Activated T-cell treated with anti-CD3 and anti-CD28 coated beads, Interleukin-2, amount 50 U/mL, for 4 hours (primary cell): ENCODE data around the gene DAB2IP. TPM values are rescaled to one million over a fixed set of nuclear protein-coding genes. Genes with fewer than 3 reads are reported as not detected.

ENCODE experiments used
- ATAC-seq, 2 donors: fragments of 200-7000 bp; cut with Tn5 transposase; one replicate each; pipeline ENCODE4 v1.10.0; 2021
- DNase-seq: peaks from one replicate; pipeline ENCODE4 v3.0.0-alpha.2; 2020
- H3K27me3 Mint-ChIP-seq: one replicate; pipeline ENCODE4 v1.8.0; 2021; ENCODE audit warnings: low read depth, mixed read lengths
- H3K36me3 Mint-ChIP-seq: one replicate; pipeline ENCODE4 v1.8.0; 2022; ENCODE audit warnings: mixed read lengths; ENCODE audit not compliant: insufficient read depth
- H3K4me1 Mint-ChIP-seq: one replicate; pipeline ENCODE4 v1.8.0; 2021; ENCODE audit warnings: low read depth, mixed read lengths
- H3K4me3 Mint-ChIP-seq: one replicate; pipeline ENCODE4 v1.8.0; 2021; ENCODE audit warnings: mild to moderate bottlenecking, moderate library complexity, mixed read lengths
- H3K9me3 Mint-ChIP-seq: one replicate; pipeline ENCODE4 v1.8.0; 2021; ENCODE audit warnings: mixed read lengths
- total RNA-seq, 3 donors: library from RNA; stranded (reverse); gene quantifications; one replicate each; pipeline ENCODE4 v1.2.1, GENCODE V29; 2021

Gene DAB2IP
- total RNA-seq, 3 donors from 2014 or later, result 0.14 to 0.24 (median 0.18) TPM

- Mint-ChIP-seq H3K4me1 (no peaks in the 10 kb centered on the region), H3K4me3 (no peak overlapping the region), H3K27me3 (peaks cover 7% of the 10 kb centered on the region), H3K36me3 (no peaks in the 10 kb centered on the region), H3K9me3 (peaks cover 12% of the 10 kb centered on the region)
- no peak for DNase-seq
- ATAC-seq, result no peak
Measured at GRCh38 chr9:121802753-121803152, 151.3 kb downstream of the DAB2IP start.

GRCh38 chr9:121807069-121807822 lies 155.8 kb downstream of the DAB2IP start:
- H3K9me3 Mint-ChIP-seq, result peaks cover 12% of the 10 kb centered on the region
- H3K27me3 Mint-ChIP-seq, result peaks cover 3% of the 10 kb centered on the region
- no peak overlapping the region for H3K4me3 Mint-ChIP-seq
- no peaks in the 10 kb centered on the region for H3K36me3 Mint-ChIP-seq
- no peaks in the 10 kb centered on the region for H3K4me1 Mint-ChIP-seq
- DNase-seq, result no peak
- peak in 1 of 2 donors; percentile 14 for ATAC-seq

GRCh38 chr9:121807823-121808278 lies 156.4 kb downstream of the DAB2IP start:
- no peaks in the 10 kb centered on the region for H3K4me1 Mint-ChIP-seq
- no peak for ATAC-seq

DNA sequence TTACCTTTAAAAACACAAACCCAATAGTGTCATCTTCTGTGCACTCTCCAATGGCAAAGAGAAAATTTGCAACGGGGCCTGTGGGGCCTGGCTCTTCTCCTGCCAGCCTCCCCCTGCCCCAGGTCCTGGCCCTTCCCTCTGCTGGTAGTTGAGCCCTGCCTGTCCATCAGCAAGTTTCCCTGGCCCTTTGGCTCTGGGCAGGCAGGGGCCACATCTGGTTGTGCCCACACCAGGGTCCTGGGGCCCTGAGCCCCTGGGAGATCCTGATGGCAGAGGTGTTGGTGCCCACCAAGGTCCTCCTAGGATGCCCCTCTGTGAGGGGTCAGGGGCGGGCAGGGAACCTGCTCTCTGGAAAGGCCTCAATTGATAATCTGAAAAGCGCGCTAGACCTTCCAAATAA lies 157.3 kb downstream of the DAB2IP start:
- ATAC-seq (no peak), DNase-seq (no peak)
- H3K36me3 Mint-ChIP-seq, result no peaks in the 10 kb centered on the region
- peaks cover 12% of the 10 kb centered on the region for H3K9me3 Mint-ChIP-seq
- H3K4me1 Mint-ChIP-seq, result no peaks in the 10 kb centered on the region
- H3K27me3 Mint-ChIP-seq, result no peaks in the 10 kb centered on the region
- no peak overlapping the region for H3K4me3 Mint-ChIP-seq

More at GRCh38 chr9:121807823-121808278, 156.4 kb downstream of the DAB2IP start:
- no peak for DNase-seq
- Mint-ChIP-seq H3K4me3 (no peak overlapping the region), H3K36me3 (no peaks in the 10 kb centered on the region), H3K27me3 (peaks cover 3% of the 10 kb centered on the region), H3K9me3 (peaks cover 12% of the 10 kb centered on the region)

GRCh38 chr9:121809356-121810050 lies 158.1 kb downstream of the DAB2IP start:
- DNase-seq (no peak), ATAC-seq (no peak)
- no peaks in the 10 kb centered on the region for H3K27me3 Mint-ChIP-seq
- H3K36me3 Mint-ChIP-seq, result no peaks in the 10 kb centered on the region
- H3K4me1 Mint-ChIP-seq, result no peaks in the 10 kb centered on the region
- no peak overlapping the region for H3K4me3 Mint-ChIP-seq
- H3K9me3 Mint-ChIP-seq, result peaks cover 6% of the 10 kb centered on the region

- ATAC-seq (no peak), DNase-seq (no peak)
- Mint-ChIP-seq H3K36me3 (no peaks in the 10 kb centered on the region), H3K9me3 (no peaks in the 10 kb centered on the region), H3K4me1 (no peaks in the 10 kb centered on the region), H3K4me3 (no peak overlapping the region), H3K27me3 (no peaks in the 10 kb centered on the region)
Measured at GRCh38 chr9:121810489-121810888, 159.1 kb downstream of the DAB2IP start.

DNA sequence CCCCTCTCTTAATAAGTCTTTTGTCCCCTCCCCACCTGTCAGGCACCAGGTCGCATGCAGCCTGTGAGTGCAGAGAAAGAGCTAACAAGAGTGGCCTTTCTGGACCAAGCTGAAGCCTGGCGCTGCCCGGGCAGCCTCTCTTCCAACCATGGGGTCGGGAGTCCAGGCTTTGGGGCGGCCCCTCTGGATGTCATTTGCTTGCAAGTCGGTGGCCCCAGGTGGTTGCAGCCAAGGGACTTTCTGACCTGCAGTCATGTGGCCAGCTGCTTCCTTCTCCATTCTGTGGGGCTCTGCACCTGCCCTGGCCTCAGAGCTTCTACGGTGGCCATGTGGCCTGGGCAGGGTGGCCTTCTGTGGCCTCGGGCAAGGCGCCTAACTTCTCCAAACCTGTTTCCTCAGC lies 159.7 kb downstream of the DAB2IP start:
- ATAC-seq, result no peak
- H3K4me1 Mint-ChIP-seq, result no peaks in the 10 kb centered on the region
- H3K9me3 Mint-ChIP-seq, result no peaks in the 10 kb centered on the region
- H3K27me3 Mint-ChIP-seq, result no peaks in the 10 kb centered on the region
- no peaks in the 10 kb centered on the region for H3K36me3 Mint-ChIP-seq
- H3K4me3 Mint-ChIP-seq, result no peak overlapping the region
- DNase-seq, result no peak

- no peak for ATAC-seq
- no peak for DNase-seq
- Mint-ChIP-seq H3K4me1 (no peaks in the 10 kb centered on the region), H3K27me3 (no peaks in the 10 kb centered on the region), H3K4me3 (no peak overlapping the region), H3K36me3 (no peaks in the 10 kb centered on the region), H3K9me3 (no peaks in the 10 kb centered on the region)
Measured at GRCh38 chr9:121811751-121812150, 160.3 kb downstream of the DAB2IP start.

GRCh38 chr9:121812159-121812735 lies 160.8 kb downstream of the DAB2IP start:
- ATAC-seq, result no peak
- no peak for DNase-seq
- no peaks in the 10 kb centered on the region for H3K4me1 Mint-ChIP-seq
- H3K36me3 Mint-ChIP-seq, result no peaks in the 10 kb centered on the region
- no peaks in the 10 kb centered on the region for H3K9me3 Mint-ChIP-seq
- no peak overlapping the region for H3K4me3 Mint-ChIP-seq
- H3K27me3 Mint-ChIP-seq, result no peaks in the 10 kb centered on the region

- no peak for ATAC-seq
- no peaks in the 10 kb centered on the region for H3K4me1 Mint-ChIP-seq
- no peaks in the 10 kb centered on the region for H3K27me3 Mint-ChIP-seq
- no peaks in the 10 kb centered on the region for H3K36me3 Mint-ChIP-seq
- H3K9me3 Mint-ChIP-seq, result no peaks in the 10 kb centered on the region
- no peak overlapping the region for H3K4me3 Mint-ChIP-seq
- no peak for DNase-seq
Measured at GRCh38 chr9:121813519-121814210, 162.2 kb downstream of the DAB2IP start.

DNA sequence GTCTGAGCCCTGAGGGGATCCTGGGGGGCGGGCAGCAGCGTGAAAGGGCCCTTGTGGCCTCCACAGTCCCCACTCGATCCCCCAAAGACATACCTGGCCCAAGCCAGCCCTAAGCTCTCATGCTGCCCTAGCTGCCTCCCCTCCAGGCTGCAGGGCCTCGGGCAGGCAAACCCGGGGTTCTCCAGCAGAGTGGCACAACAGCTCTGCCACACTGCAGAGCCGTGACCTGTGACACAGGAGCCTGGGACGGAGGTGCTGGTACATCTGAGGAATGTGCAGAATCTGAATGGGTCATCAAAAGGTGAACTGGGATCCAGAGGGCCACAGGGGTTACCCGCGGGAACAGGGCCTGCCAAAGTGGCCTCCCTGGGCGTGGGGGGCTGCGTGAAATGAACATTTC lies 163.2 kb downstream of the DAB2IP start:
- no peak for ATAC-seq
- Mint-ChIP-seq H3K4me3 (no peak overlapping the region), H3K27me3 (no peaks in the 10 kb centered on the region), H3K4me1 (no peaks in the 10 kb centered on the region), H3K36me3 (no peaks in the 10 kb centered on the region), H3K9me3 (no peaks in the 10 kb centered on the region)
- no peak for DNase-seq

DNA sequence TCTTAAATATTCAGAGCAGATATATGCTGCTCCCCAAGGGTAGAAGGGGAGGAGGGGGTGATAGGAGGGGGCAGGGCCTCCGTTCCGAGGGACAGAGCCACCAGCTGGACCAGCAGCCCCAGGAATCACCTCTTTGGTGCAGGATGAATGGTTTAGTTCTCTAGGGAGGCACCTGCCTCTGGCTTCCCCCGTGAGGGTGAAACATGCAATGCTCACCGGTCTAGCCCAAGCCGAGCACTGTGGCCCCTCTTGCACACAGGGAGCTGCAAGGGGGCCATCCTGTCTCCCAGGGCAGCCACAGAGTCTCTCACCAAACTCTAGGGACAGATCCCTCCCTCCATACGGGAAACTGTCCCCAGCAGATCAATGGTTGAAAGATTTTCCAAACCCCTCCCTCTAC lies 163.7 kb downstream of the DAB2IP start:
- Mint-ChIP-seq H3K4me3 (no peak overlapping the region), H3K4me1 (no peaks in the 10 kb centered on the region), H3K36me3 (no peaks in the 10 kb centered on the region), H3K27me3 (no peaks in the 10 kb centered on the region), H3K9me3 (no peaks in the 10 kb centered on the region)
- no peak for DNase-seq
- ATAC-seq, result no peak

DNA sequence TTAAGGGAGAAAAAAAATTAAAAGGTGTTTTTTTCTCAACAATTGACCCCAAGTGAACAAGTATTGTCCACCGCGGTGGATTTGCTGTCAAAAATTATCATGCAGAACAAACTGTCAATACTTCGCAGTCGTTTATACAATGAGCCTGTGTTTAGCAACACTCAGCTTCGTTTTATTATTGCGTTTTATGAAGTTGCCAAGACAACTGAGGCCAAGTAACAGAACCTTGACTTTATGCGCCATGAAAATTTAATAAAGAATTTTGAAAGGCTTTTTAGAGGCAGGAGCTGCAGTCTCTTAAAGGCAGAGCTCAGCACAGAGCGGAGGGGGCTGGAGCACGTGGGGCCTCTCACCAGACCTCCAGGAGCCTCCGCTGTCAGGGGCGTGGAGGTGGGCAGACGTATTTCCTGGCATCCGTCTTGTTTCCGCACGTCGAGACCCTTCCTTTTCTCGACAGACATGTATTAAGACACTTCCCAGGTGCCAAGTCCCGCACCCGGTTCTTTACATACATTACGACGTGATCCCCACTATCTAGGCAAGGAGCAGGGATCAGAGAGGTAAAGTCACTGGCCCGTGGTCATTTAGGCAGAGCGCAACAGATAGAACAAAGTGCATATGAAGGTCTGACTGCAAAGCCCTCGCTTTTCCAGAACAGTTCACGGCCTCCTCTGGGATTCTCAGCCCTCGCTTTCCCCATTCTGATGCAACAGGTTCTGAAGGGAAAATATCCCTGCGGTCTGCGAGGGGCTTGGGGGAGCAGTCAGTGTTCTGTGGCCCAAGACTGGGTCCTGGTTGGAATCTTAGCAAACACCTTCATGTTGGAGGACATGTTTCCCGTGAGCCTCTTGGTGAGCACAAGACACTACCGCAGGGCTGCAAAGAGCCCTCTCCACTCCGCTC lies 164.4 kb downstream of the DAB2IP start:
- no peaks in the 10 kb centered on the region for H3K36me3 Mint-ChIP-seq
- no peaks in the 10 kb centered on the region for H3K27me3 Mint-ChIP-seq
- DNase-seq, result no peak
- ATAC-seq, result no peak
- no peaks in the 10 kb centered on the region for H3K4me1 Mint-ChIP-seq
- H3K9me3 Mint-ChIP-seq, result no peaks in the 10 kb centered on the region
- no peak overlapping the region for H3K4me3 Mint-ChIP-seq

- no peaks in the 10 kb centered on the region for H3K36me3 Mint-ChIP-seq
- no peaks in the 10 kb centered on the region for H3K27me3 Mint-ChIP-seq
Measured at GRCh38 chr9:121816449-121816817, 165.0 kb downstream of the DAB2IP start.

More at GRCh38 chr9:121816449-121816817, 165.0 kb downstream of the DAB2IP start:
- ATAC-seq (no peak), DNase-seq (no peak)
- Mint-ChIP-seq H3K4me3 (no peak overlapping the region), H3K9me3 (no peaks in the 10 kb centered on the region), H3K4me1 (no peaks in the 10 kb centered on the region)
